Measurements from ENCODE around the gene CFAP97D1. TPM values are rescaled to one million over a fixed set of nuclear protein-coding genes. Genes with fewer than 3 reads are reported as not detected.

The CFAP97D1 gene
- total and polyA plus RNA-seq, 10 of the 15 experiments (the other 5 are each of a cell fraction or from before 2014, with no cell fraction given): 0.13 TPM; not detected in 9

DNA sequence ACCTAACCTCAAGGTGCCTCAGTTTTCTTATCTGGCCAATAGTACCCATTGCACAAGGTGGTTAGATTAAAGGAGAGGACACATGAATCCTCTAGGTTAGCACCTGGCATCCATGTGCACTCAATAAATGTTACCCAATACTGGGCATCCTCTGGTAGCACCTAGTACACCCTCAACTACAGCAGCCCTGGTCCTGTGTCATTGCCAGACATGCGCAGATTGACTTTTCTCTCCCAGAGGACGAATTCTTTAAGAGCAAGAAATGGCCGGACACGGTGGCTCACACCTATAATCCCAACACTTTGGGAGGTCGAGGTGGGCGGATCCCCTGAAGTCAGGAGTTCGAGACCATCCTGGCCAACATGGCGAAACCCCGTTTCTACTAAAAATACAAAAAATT, 8.8 kb upstream of the CFAP97D1 start:
- POLR2A ChIA-PET: interaction anchor here (0.6 kb wide), 1 partner anchor 170 kb away, joined by 5 read pairs; no protein-coding TSS in a partner anchor
- ATAC-seq: no peak
- FAIRE-seq: no peak
- TF ChIP-seq E2F4 (IDR thresholded peaks at IDR 0.05; ENCODE audit: low read depth, low read length) (no peak), NBN (IDR thresholded peaks at IDR 0.05) (no peak), SUZ12 (IDR thresholded peaks at IDR 0.05; ENCODE audit: unreplicated experiment) (no peak), SMC3 (IDR thresholded peaks at IDR 0.05; ENCODE audit: borderline replicate concordance, low read length) (no peak), SUPT20H (IDR thresholded peaks at IDR 0.05; ENCODE audit: borderline replicate concordance, control insufficient read depth, low read depth, low read length) (no peak), IKZF1 (conservative IDR thresholded peaks at IDR 0.05) (no peak), KDM1A (IDR thresholded peaks at IDR 0.05; ENCODE audit: borderline replicate concordance) (no peak)
- TF ChIP-seq, protein P1, sequence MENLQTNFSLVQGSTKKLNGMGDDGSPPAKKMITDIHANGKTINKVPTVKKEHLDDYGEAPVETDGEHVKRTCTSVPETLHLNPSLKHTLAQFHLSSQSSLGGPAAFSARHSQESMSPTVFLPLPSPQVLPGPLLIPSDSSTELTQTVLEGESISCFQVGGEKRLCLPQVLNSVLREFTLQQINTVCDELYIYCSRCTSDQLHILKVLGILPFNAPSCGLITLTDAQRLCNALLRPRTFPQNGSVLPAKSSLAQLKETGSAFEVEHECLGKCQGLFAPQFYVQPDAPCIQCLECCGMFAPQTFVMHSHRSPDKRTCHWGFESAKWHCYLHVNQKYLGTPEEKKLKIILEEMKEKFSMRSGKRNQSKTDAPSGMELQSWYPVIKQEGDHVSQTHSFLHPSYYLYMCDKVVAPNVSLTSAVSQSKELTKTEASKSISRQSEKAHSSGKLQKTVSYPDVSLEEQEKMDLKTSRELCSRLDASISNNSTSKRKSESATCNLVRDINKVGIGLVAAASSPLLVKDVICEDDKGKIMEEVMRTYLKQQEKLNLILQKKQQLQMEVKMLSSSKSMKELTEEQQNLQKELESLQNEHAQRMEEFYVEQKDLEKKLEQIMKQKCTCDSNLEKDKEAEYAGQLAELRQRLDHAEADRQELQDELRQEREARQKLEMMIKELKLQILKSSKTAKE (IDR thresholded peaks at IDR 0.05; ENCODE audit: low read depth, poor library complexity, severe bottlenecking): no peak
- TF ChIP-seq, protein P2, sequence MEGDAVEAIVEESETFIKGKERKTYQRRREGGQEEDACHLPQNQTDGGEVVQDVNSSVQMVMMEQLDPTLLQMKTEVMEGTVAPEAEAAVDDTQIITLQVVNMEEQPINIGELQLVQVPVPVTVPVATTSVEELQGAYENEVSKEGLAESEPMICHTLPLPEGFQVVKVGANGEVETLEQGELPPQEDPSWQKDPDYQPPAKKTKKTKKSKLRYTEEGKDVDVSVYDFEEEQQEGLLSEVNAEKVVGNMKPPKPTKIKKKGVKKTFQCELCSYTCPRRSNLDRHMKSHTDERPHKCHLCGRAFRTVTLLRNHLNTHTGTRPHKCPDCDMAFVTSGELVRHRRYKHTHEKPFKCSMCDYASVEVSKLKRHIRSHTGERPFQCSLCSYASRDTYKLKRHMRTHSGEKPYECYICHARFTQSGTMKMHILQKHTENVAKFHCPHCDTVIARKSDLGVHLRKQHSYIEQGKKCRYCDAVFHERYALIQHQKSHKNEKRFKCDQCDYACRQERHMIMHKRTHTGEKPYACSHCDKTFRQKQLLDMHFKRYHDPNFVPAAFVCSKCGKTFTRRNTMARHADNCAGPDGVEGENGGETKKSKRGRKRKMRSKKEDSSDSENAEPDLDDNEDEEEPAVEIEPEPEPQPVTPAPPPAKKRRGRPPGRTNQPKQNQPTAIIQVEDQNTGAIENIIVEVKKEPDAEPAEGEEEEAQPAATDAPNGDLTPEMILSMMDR (IDR thresholded peaks at IDR 0.05 in 2 of 3, conservative IDR thresholded peaks at IDR 0.05 in 1 of 3; ENCODE audit: control insufficient read depth in 2 of 3, extremely low read depth in 1 of 3, insufficient read depth in 1 of 3, low read depth in 3 of 3, low read length in 3 of 3): no peak
- Histone ChIP-seq H3K4me3 (no peak overlapping the region), H3K27ac (ENCODE audit: control insufficient read depth, insufficient read depth) (no peak overlapping the region), H3K79me2 (ENCODE audit: control insufficient read depth, insufficient read depth, low read length) (no peaks in the 10 kb centered on the region), H3K27me3 (replicated peaks in 1 of 2; ENCODE audit: control insufficient read depth in 2 of 2, insufficient read depth in 2 of 2, low read length in 1 of 2) (no peaks in the 10 kb centered on the region), H3K4me1 (ENCODE audit: control insufficient read depth, insufficient read depth, low read length) (peaks cover 7% of the 10 kb centered on the region), H3K4me2 (ENCODE audit: control insufficient read depth, insufficient read depth) (no peak overlapping the region), H3K9ac (ENCODE audit: control insufficient read depth, insufficient read depth, low read length) (no peak overlapping the region), H3K9me3 (replicated peaks; ENCODE audit: control insufficient read depth, insufficient read depth, low read length) (no peaks in the 10 kb centered on the region), H2AFZ (ENCODE audit: control insufficient read depth, low read depth, low read length) (no peak overlapping the region), H4K20me1 (ENCODE audit: control insufficient read depth, insufficient read depth) (no peaks in the 10 kb centered on the region), H3K36me3 (ENCODE audit: control insufficient read depth in 2 of 2, insufficient read depth in 2 of 2, low read length in 1 of 2) (no peaks in the 10 kb centered on the region; a peak in 1 of 4 replicates)
- no TSS peak for BruUV-seq (replicated peaks)
- SMC1A ChIA-PET (ENCODE audit: uncharacterized antibody, unreplicated experiment): no interaction called here
- WGBS (ENCODE audit: insufficient coverage, insufficient replicate concordance, low lambda C conversion rate, missing lambda C conversion rate): 78% methylated on average over 9 of the region's 9 CpGs
- RAD21 ChIA-PET (ENCODE audit: unreplicated experiment): no interaction called here
- in situ Hi-C loops (cut with MboI): no loop called here
- CTCF ChIA-PET: interaction anchor here (0.6 kb wide), 1 partner anchor 8 kb away, joined by 3 read pairs; no protein-coding TSS in a partner anchor
- no peak for DNase-seq (ENCODE audit: low read depth, low spot score)
- intact Hi-C loops (cut with micrococcal nuclease; ENCODE audit: unreplicated experiment): no loop called here

Measured in GM12878 (cell line).